Posterior cingulate gyrus (tissue), 11 donors: Measurements from ENCODE around the gene URI1.
"Not testable (repeated sequence)": the region's sequence is repeated elsewhere in the genome, so short reads cannot be mapped to it uniquely, and the experiment has no call there.

Source experiments
- DNase-seq, 10 donors: peaks; one replicate each; pipeline versions ENCODE4 v3.0.0 to v3.0.0-alpha.2; 2020 to 2021; ENCODE audit warnings: mixed read lengths in 3 of 10
- intact Hi-C: fragments of 100-400 bp; cut with DNase I; formaldehyde crosslinking; loops from one replicate; pipeline ENCODE4 v1.15.1; 2023

The URI1 gene

GRCh38 chr19:29941828-29942403 is at the start of gene URI1:
URI1 (plus strand) TSS chr19:29942239; CDS start chr19:29942548, 309 bp downstream.
- DNase-seq, result peak; percentile 82 to 99 (median 90)
- intact Hi-C loops, result no loop called here

- DNase-seq, result no peak
- intact Hi-C loops, result no loop called here
Observed at GRCh38 chr19:29893606-29894284, 48.3 kb upstream of the URI1 start.

- intact Hi-C loops, result no loop called here
- no peak for DNase-seq
Observed at GRCh38 chr19:29896802-29897201, 45.2 kb upstream of the URI1 start.

DNA sequence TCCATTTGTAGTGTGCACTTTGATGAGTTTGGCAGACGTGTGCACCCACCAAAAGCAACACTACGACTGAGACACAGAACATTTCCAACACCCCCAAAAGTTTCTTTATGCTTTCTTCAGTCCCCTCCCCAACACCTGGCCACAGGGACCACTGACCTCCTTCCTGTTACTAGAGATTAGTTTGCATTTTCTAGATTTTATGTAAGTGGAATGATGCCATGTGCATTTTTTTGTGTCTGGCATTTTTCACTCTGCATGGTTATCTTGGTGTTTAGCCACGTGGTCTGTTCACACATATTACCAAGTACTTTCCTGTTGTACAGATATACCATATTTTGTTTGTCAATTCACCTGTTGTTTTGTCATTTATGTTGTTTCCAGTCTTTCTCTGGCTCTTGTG is 44.6 kb upstream of the URI1 start:
- intact Hi-C loops, result no loop called here

GRCh38 chr19:29904017-29904416 is 38.0 kb upstream of the URI1 start:
- DNase-seq, result peak in 1 of 10 donors; percentile 32
- intact Hi-C loops, result no loop called here

More for the DNA sequence above, 44.6 kb upstream of the URI1 start:
- DNase-seq, result no peak

DNA sequence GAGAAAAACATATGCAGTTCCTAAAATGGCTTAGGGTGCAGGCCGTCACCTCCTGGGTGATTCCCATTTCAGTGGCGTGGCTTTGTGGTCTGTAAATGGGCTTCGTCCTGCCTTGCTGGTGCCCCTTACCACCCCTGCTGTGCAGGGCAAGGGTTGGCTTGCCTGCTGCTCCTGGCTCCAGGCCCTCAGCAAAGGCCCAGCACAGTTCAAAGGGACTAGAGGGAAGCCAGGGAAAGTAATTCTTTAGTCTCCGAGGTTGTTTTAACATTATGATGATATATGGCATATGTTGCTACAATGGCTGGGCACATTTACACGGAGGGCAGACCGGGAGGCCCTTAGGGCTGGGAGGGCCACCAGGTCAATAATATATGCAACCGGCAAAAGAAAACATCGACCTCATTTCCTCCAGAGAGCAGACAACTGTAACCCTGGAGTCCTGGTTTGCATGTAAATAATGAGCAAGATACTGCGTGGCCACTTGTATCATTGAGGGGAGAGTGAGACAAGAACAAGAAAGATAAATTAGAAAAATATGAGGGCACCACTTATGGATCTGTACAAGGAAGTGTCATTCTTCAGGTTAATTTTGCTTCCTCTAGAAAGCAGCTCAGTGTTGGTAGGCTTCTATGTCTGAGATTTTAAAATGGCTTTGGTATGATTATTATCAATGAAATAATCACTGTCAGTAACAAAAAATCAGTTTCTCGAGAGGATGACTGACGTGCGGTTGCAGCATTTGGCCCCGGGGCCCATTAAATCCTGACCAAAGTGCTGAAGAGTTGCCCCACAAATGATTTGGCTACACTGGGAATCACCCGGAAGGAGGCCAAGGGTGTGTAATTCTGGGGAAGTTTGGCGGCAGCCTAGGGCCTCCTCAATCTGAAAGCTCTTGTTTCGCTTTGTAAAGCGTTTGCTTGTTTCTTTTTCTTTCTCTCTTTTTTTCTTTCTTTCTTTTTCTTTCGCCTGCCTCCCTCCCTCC is 32.8 kb upstream of the URI1 start:
- no peak for DNase-seq
- intact Hi-C loops, result no loop called here

GRCh38 chr19:29914933-29915332 is 27.1 kb upstream of the URI1 start:
- intact Hi-C loops, result no loop called here
- no peak for DNase-seq

GRCh38 chr19:29915832-29916231 is 26.2 kb upstream of the URI1 start:
- DNase-seq, intact Hi-C loops: not testable (repeated sequence)

- intact Hi-C loops, result no loop called here
- no peak for DNase-seq
Observed at GRCh38 chr19:29917911-29918310, 24.1 kb upstream of the URI1 start.

GRCh38 chr19:29918891-29919290 is 23.1 kb upstream of the URI1 start:
- no peak for DNase-seq
- intact Hi-C loops, result no loop called here

DNA sequence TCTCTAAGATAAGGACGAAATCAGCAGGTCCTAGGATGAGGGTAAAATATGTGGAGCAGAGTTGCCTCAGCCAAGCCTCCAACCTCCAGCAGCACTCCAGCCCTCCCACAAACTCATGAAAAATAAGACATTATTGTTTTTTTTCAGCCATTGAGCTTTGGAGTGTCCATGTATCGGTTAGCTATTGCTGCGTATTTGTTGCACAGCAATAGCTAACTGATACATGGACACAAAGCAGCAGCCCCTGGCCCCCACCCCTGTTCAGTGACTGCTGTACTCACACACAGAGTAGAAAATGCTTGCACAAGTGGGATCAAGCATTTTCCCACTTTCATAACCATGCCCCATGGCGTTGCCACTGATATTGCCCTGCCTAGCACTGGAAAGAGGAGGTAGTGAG is 19.1 kb upstream of the URI1 start:
- DNase-seq, result no peak
- intact Hi-C loops, result no loop called here

DNA sequence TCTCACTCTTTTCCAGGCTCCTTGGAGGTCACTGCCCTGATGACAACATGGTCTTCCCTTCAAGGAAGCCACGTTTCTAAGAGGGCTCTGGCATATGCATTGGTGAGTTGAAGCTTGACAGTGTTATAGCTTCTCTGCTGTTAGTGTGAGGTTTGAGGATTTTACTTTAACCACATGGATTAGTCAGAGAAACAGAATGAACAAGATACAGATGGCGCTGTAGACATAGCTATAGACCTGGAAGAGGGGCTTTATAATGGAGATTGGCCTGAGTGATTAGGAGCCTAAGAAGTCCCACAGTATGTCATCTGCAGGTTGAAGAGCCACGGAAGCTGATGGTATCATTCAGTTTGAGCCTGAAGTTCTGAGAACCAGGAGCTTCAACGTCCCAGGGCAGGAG is 18.4 kb upstream of the URI1 start:
- DNase-seq, result no peak
- intact Hi-C loops, result no loop called here

GRCh38 chr19:29926031-29926430 is 16.0 kb upstream of the URI1 start:
- no peak for DNase-seq
- intact Hi-C loops, result no loop called here

DNA sequence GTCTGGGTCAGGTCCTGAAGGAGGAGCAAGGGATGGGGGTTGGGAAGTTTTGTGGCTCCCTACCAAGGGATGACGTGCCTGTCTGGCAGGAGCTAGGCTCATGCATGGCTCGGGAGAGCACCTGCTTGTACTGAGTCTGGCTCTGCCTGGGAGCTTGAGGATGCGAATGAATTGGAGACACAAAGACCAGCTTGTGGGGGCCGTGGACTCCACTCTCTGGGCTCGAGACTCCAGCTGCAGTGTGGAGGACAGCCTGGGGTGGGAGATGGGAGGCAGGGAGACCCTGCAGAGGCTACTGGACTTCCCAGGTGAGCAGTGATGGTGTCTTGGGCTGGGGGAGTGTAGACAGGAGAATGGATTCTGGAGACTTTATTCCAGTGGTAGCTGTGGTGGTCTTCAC is 15.2 kb upstream of the URI1 start:
- peak in 1 of 10 donors; percentile 77 for DNase-seq
- intact Hi-C loops, result no loop called here

DNA sequence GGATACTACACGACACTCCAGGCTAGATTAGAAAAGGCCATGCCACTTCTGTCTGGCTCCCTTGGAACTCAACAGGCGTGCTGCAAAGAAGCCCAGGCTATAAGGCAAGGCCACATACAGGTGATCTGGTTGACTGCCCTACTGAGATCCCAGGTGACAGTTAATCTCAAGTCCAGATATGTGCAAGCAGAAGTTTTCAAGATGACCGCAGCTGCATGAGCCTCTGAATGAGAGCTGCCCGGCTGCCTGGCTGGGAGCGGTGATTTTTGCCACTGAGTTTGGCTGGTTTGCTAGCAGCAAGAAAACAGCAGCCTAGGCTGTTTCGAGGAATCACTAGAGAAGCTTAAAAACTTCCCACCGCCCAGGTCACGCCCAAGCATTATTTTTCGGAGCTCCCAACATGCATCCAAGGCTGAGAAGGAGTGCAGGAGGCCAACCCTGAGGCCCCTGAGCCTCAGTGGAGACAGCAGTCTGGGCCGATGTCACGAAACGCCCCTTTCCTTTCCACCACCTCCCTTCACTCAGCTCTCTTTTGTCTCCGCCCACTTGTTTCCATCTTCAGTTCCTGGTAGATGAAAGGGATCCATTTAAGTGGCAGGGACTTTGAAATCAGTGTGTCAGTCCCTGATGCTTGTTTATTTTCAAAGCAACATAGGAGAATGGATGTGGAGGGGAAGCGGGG is 14.0 kb upstream of the URI1 start:
- DNase-seq, result no peak
- intact Hi-C loops, result no loop called here

- no peak for DNase-seq
- intact Hi-C loops, result no loop called here
Observed at GRCh38 chr19:29928831-29929230, 13.2 kb upstream of the URI1 start.

DNA sequence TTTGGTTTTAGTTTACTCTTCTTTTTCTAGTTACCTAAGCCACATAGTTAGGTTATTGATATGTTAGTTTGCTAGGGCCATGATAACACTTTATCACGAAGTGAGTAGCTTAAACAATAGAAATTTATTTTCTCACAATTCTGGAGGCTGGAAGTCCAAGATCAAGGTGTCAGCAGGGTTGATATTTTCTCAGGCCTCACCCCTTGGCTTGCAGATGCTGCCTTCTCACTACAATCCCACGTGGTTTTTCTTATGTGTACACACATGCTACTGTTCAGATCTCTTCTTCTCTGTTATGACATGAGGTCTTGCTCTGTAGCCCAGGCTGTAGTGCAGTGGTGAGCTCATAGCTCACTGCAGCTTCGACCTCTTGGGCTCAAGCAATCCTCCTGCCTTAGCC is 7.8 kb upstream of the URI1 start:
- DNase-seq, result no peak
- intact Hi-C loops, result no loop called here

GRCh38 chr19:29934781-29935180 is 7.3 kb upstream of the URI1 start:
- no peak for DNase-seq
- intact Hi-C loops, result no loop called here

- intact Hi-C loops, result no loop called here
- no peak for DNase-seq
Observed at GRCh38 chr19:29936409-29936808, 5.6 kb upstream of the URI1 start.

DNA sequence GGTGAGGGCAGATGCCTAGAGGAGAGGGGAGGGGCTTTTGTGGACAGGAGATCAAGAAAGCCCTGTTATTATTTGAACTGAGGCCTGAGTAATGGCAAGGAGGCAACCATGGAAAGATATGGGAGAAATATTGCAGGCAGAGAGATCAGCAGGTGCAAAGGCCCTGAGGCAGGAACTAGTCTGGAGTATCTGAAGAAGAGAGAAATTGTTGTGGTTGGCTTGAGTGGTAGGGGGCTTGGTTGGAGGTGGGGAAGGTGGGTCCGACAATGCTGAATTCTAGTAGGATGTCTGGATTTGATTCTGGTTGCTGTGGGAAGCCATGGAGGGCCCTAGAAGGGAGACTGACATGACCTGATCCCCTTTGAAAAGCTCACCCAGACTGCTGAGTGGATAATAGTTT is 2.4 kb upstream of the URI1 start:
- no peak for DNase-seq
- intact Hi-C loops, result no loop called here
